Measurements from ENCODE around the gene LRIT1.
A peak's percentile ranks its signal among the peaks of the same experiment; 100 is the strongest.

GRCh38 chr10:84214612-84215235, 26.6 kb downstream of the LRIT1 start:
- TF ChIP-seq CTCF (IDR thresholded peaks at IDR 0.05) (peak in 2 of 6 experiments; percentile 21 to 31), POLR2A (IDR thresholded peaks at IDR 0.05) (no peak)
